ENCODE results near the gene PRR23E. TPM values are rescaled to one million over a fixed set of nuclear protein-coding genes. Genes with fewer than 3 reads are reported as not detected.

PRR23E gene
- total and polyA plus RNA-seq, 10 of the 15 experiments (the other 5 are each of a cell fraction or from before 2014, with no cell fraction given): not detected

GRCh38 chr3:127235706-127236105 lies 42.8 kb downstream of the PRR23E start:
- H4K20me1 ChIP-seq (ENCODE audit: control insufficient read depth, insufficient read depth): no peaks in the 10 kb centered on the region
- no peaks in the 10 kb centered on the region for H3K79me2 ChIP-seq (ENCODE audit: control insufficient read depth, insufficient read depth, low read length)
- BruUV-seq (replicated peaks): no TSS peak
- RAD21 ChIA-PET (ENCODE audit: unreplicated experiment): no interaction called here
- H3K4me3 ChIP-seq: no peak overlapping the region
- WGBS (ENCODE audit: insufficient coverage, insufficient replicate concordance, low lambda C conversion rate, missing lambda C conversion rate): 0% methylated on average over 3 of the region's 3 CpGs
- no peak for DNase-seq (ENCODE audit: low read depth, low spot score)
- H3K4me1 ChIP-seq (ENCODE audit: control insufficient read depth, insufficient read depth, low read length): no peaks in the 10 kb centered on the region
- TF ChIP-seq MLLT1 (IDR thresholded peaks at IDR 0.05) (no peak), CHD1 (IDR thresholded peaks at IDR 0.05; ENCODE audit: low read depth, low read length) (no peak), JUND (IDR thresholded peaks at IDR 0.05; ENCODE audit: low read depth, low read length) (no peak), SIX5 (IDR thresholded peaks at IDR 0.05; ENCODE audit: low read depth, low read length, severe bottlenecking) (no peak), ZNF622 (IDR thresholded peaks at IDR 0.05) (no peak), NR2C1 (IDR thresholded peaks at IDR 0.05) (no peak), RAD51 (IDR thresholded peaks at IDR 0.05) (no peak), SMAD1 (IDR thresholded peaks at IDR 0.05; ENCODE audit: low read depth, partially characterized antibody) (no peak), TAF1 (IDR thresholded peaks at IDR 0.05; ENCODE audit: borderline replicate concordance, low read depth, low read length) (no peak)
- CTCF ChIA-PET: no interaction called here
- no peak for FAIRE-seq
- no peak overlapping the region for H3K4me2 ChIP-seq (ENCODE audit: control insufficient read depth, insufficient read depth)
- POLR2A ChIA-PET: no interaction called here
- in situ Hi-C loops (cut with MboI) (no loop called here), intact Hi-C loops (cut with micrococcal nuclease; ENCODE audit: unreplicated experiment) (no loop called here)
- H2AFZ ChIP-seq (ENCODE audit: control insufficient read depth, low read depth, low read length): no peak overlapping the region
- no peak for ATAC-seq
- no peak overlapping the region for H3K9ac ChIP-seq (ENCODE audit: control insufficient read depth, insufficient read depth, low read length)
- no peaks in the 10 kb centered on the region; a peak in 1 of 4 replicates for H3K27me3 ChIP-seq (replicated peaks in 1 of 2; ENCODE audit: control insufficient read depth in 2 of 2, insufficient read depth in 2 of 2, low read length in 1 of 2)
- no peaks in the 10 kb centered on the region for H3K36me3 ChIP-seq (ENCODE audit: control insufficient read depth in 2 of 2, insufficient read depth in 2 of 2, low read length in 1 of 2)
- no peak overlapping the region for H3K27ac ChIP-seq (ENCODE audit: control insufficient read depth, insufficient read depth)
- no peaks in the 10 kb centered on the region for H3K9me3 ChIP-seq (replicated peaks; ENCODE audit: control insufficient read depth, insufficient read depth, low read length)
- SMC1A ChIA-PET (ENCODE audit: uncharacterized antibody, unreplicated experiment): no interaction called here
